Psoas muscle (tissue), 8 donors: ENCODE measurements around the gene MRTFB. TPM values are rescaled to one million over a fixed set of nuclear protein-coding genes. Genes with fewer than 3 reads are reported as not detected.

Experiments used
- ATAC-seq, 4 donors: fragments of 200-7000 bp; cut with Tn5 transposase; one replicate each; pipeline ENCODE4 v1.9.1; 2020; ENCODE audit warnings: moderate library complexity in 3 of 4, mild to moderate bottlenecking in 2 of 4
- DNase-seq, 2 donors: peaks; one replicate each; pipeline ENCODE4 v3.0.0-alpha.2; 2020
- H3K27ac ChIP-seq: fragments of 200-600 bp; one replicate; pipeline ENCODE4 v1.8.0; 2022
- H3K27me3 ChIP-seq, 3 donors: fragments of 200-600 bp in 1 of 3; one replicate each; pipeline versions ENCODE4 v1.6.1 to v1.8.0; 2013 to 2022; ENCODE audit warnings: low read length in 2 of 3, mild to moderate bottlenecking in 2 of 3, moderate library complexity in 1 of 3; ENCODE audit not compliant: insufficient read depth in 3 of 3
- H3K36me3 ChIP-seq, 2 donors: fragments of 200-600 bp in 1 of 2; one replicate each; pipeline versions ENCODE4 v1.6.1 to v1.8.0; 2013 to 2022; ENCODE audit warnings: low read depth in 1 of 2, mild to moderate bottlenecking in 1 of 2, moderate library complexity in 1 of 2; ENCODE audit not compliant: insufficient read depth in 1 of 2
- H3K4me1 ChIP-seq: fragments of 200-600 bp; one replicate; pipeline ENCODE4 v1.8.0; 2022
- H3K4me3 ChIP-seq: fragments of 200-600 bp; one replicate; pipeline ENCODE4 v1.8.0; 2022; ENCODE audit warnings: mild to moderate bottlenecking
- H3K9me3 ChIP-seq: fragments of 200-600 bp; one replicate; pipeline ENCODE4 v1.8.0; 2022
- CTCF ChIP-seq: fragments of 200-600 bp; IDR thresholded peaks from one replicate; pipeline ENCODE4 v1.8.0; 2022; ENCODE audit warnings: antibody characterized with exemption
- WGBS, 3 donors: extraction: QIAGEN DNeasy Blood & Tissue Kit; methylation state at CpG; one replicate each; pipeline versions ENCODE4 v1.1.6 to v1.1.7; 2013; 5-methylcytosine and 5-hydroxymethylcytosine counted together
- intact Hi-C, 2 donors: fragments of 100-400 bp; cut with DNase I; formaldehyde crosslinking; loops; one replicate each; pipeline versions ENCODE4 v1.11.0 to v1.14.2; 2022
- polyA plus RNA-seq, 3 donors: library from polyadenylated mRNA; stranded (reverse); fragments of 200-250 nt; gene quantifications; one replicate each; pipeline ENCODE4 v1.2.3, GENCODE V29; 2013
- total RNA-seq, 4 donors: library from RNA; stranded (reverse); fragmentation: NEBNext Ultra II Directional in 2 of 4; extraction: Animal tissue kit (Norgen Biotek cat#: 25700) in 2 of 4; gene quantifications; one replicate each; pipeline versions ENCODE4 v1.2.1 to v1.2.4, GENCODE V29; 2021 to 2023
- donor health status: healthy with polysubstance abuse.
- donor health status: DM: no; HTN: no; CAD: no; lungs with moderate emphysema.
- donor health status: Bipolar disorder and iron deficiency.
- donor health status: healthy.
- donor health status: DM: yes; HTN: yes; CAD: no.
- donor health status: DM: no; HTN: no; CAD: no.
- donor health status: DM: no; HTN: no; CAD: no.
- donor health status: DM: yes; HTN: yes; CAD: no.

MRTFB gene
- total and polyA plus RNA-seq, 7 donors: 2.7 to 26.3 (median 14.1) TPM

- Histone ChIP-seq H3K27ac (no peak overlapping the region), H3K9me3 (peaks cover 14% of the 10 kb centered on the region), H3K4me3 (no peak overlapping the region), H3K27me3 (no peaks in the 10 kb centered on the region), H3K36me3 (no peaks in the 10 kb centered on the region), H3K4me1 (no peaks in the 10 kb centered on the region)
- intact Hi-C loops: no loop called here
- no peak for DNase-seq
- WGBS, 3 donors: 84 to 91% (median 88%) methylated on average over 8 of the region's 8 CpGs
- TF ChIP-seq CTCF: no peak
- ATAC-seq: no peak
Measured at GRCh38 chr16:14291286-14291685, 220.2 kb downstream of the MRTFB start.

GRCh38 chr16:14292051-14292825, 221.1 kb downstream of the MRTFB start:
- no peak overlapping the region for H3K4me3 ChIP-seq
- no peak for ATAC-seq
- H3K9me3 ChIP-seq: peaks cover 14% of the 10 kb centered on the region
- H3K27ac ChIP-seq: no peak overlapping the region
- no peaks in the 10 kb centered on the region for H3K27me3 ChIP-seq
- TF ChIP-seq CTCF: no peak
- H3K4me1 ChIP-seq: no peaks in the 10 kb centered on the region
- no peaks in the 10 kb centered on the region for H3K36me3 ChIP-seq
- 75 to 83% (median 79%) methylated on average over 10 of the region's 10 CpGs for WGBS, 3 donors
- intact Hi-C loops: no loop called here
- DNase-seq: no peak

- Histone ChIP-seq H3K9me3 (no peaks in the 10 kb centered on the region), H3K36me3 (no peaks in the 10 kb centered on the region), H3K4me1 (no peaks in the 10 kb centered on the region), H3K27ac (no peak overlapping the region), H3K4me3 (no peak overlapping the region), H3K27me3 (no peaks in the 10 kb centered on the region)
- no peak for ATAC-seq
- no peak for DNase-seq
- WGBS, 3 donors: 93 to 96% (median 94%) methylated on average over 3 of the region's 3 CpGs
- TF ChIP-seq CTCF: no peak
- intact Hi-C loops: no loop called here
Measured at GRCh38 chr16:14296663-14297062, 225.5 kb downstream of the MRTFB start.

DNA sequence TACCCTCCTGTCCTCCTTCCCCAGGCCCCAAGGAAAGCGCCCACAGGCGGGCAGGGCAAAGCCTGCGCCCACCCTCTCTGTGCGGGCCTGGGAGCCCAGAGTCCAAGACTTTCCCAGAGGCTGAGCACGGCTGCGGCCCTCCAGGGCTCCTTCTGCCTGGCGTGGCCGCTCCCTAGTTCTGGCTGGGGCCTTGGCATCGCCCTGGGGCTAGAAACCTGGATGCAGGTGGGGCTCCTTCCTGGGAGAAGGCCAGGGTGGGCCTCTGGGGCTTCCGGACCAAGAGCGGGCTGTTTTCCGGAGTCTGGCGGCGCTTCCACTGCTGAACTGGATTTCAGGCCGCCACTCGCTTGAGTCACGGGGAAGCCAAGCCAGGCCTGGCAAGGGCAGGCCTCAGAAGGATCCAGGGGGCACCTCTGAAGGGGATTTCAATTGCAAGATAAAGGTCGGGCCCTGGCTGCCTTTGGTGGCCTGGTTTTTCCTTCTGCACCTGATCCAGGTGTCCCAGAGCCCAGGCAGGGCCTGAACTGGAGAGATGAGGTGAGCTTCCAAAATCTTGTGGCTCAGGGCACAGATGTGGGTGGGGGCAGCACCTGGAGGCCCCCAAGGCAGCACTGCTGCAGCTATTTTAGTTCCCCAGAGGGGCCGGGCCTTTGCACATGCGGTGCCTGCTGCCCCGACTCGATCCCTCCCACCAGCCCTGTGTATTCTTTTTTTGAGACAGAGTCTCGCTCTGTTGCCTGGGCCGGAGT, 227.4 kb downstream of the MRTFB start:
- no peaks in the 10 kb centered on the region for H3K27me3 ChIP-seq
- H3K27ac ChIP-seq: no peak overlapping the region
- H3K36me3 ChIP-seq: no peaks in the 10 kb centered on the region
- H3K4me1 ChIP-seq: no peaks in the 10 kb centered on the region
- WGBS, 3 donors: 79 to 92% (median 83%) methylated on average over 24 of the region's 24 CpGs
- DNase-seq (no peak), ATAC-seq (no peak)
- intact Hi-C loops: no loop called here
- no peak overlapping the region for H3K4me3 ChIP-seq
- TF ChIP-seq CTCF: no peak
- H3K9me3 ChIP-seq: no peaks in the 10 kb centered on the region
